ENCODE data around the gene CITED4. TPM values are rescaled to one million over a fixed set of nuclear protein-coding genes. Genes with fewer than 3 reads are reported as not detected.
A peak's percentile ranks its signal among the peaks of the same experiment; 100 is the strongest.

CITED4 gene
- total and polyA plus RNA-seq, 2 donors (not counting 1 experiment from before 2014, with no cell fraction given) = 0.20 to 1.7 TPM

DNA sequence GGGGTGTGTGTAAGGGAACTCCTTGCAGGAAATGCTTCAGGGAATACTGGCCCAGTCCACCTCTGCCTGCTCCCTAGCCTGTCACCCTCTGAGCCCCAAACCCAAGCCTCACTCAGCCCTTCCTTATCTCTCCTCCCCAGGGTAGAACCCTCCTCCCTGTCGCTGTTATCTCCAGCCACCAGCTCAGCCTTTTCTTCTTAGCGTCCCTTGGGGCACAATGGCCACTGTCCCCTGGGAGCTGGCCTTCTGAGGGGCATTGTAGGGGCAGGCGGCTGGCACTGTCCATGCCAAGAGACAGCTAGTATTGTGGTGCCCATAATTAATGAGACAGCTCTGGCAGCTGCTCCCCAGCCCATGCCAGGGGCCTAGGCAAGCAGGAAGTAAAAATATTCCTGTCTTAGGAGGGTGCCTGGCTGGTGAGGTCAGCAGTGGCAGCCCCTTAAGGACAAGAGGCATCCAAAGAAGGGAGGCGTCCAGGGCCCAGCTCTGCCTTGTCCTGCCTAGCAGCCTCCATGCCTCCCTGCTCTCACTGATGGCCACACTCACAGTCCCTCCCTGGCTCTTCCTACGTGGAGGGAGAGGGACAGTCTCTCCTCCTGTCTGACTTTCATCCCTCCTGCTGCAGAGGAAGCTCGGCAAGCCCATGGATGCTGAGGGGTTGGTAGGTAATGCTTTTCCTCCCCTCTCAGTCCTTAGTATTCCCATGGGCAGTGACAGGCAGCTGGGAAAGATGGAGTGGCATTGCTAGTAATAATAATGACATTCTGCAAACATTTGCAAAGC lies 41.1 kb downstream of the CITED4 start:
- Histone ChIP-seq H3K27me3 (ENCODE audit: control insufficient read depth, insufficient read depth, low read length) (peaks cover 9% of the 10 kb centered on the region), H3K9me3 (ENCODE audit: control insufficient read depth, insufficient read depth, low read depth, low read length) (no peaks in the 10 kb centered on the region), H3K4me3 (replicated peaks in 1 of 4; ENCODE audit: control extremely low read depth in 1 of 4, insufficient read depth in 1 of 4, low read depth in 3 of 4, low read length in 4 of 4) (no peak overlapping the region), H3K4me1 (ENCODE audit: control insufficient read depth, extremely low read depth, insufficient read depth, low read length) (no peaks in the 10 kb centered on the region), H2AFZ (ENCODE audit: low read length) (no peak overlapping the region), H3K79me2 (ENCODE audit: control insufficient read depth, insufficient read depth, low read length) (no peaks in the 10 kb centered on the region), H3K9ac (ENCODE audit: insufficient read depth, low read length) (no peak overlapping the region), H3K4me2 (ENCODE audit: extremely low read depth, insufficient read depth, low read length) (no peak overlapping the region), H3K36me3 (ENCODE audit: control insufficient read depth, insufficient read depth, low read length) (no peaks in the 10 kb centered on the region), H3K27ac (ENCODE audit: insufficient read depth, low read length) (no peak overlapping the region), H4K20me1 (ENCODE audit: control insufficient read depth, extremely low read depth, insufficient read depth, low read length) (no peaks in the 10 kb centered on the region)
- TF ChIP-seq CTCF (conservative IDR thresholded peaks at IDR 0.05 in 1 of 2, IDR thresholded peaks at IDR 0.05 in 1 of 2; ENCODE audit: low read depth in 1 of 2, low read length in 2 of 2) = no peak
- TF ChIP-seq EZH2 (IDR thresholded peaks at IDR 0.05; ENCODE audit: low read length, missing control alignments) = no peak
- DNase-seq (ENCODE audit: low read depth in 2 of 2) = no peak

DNA sequence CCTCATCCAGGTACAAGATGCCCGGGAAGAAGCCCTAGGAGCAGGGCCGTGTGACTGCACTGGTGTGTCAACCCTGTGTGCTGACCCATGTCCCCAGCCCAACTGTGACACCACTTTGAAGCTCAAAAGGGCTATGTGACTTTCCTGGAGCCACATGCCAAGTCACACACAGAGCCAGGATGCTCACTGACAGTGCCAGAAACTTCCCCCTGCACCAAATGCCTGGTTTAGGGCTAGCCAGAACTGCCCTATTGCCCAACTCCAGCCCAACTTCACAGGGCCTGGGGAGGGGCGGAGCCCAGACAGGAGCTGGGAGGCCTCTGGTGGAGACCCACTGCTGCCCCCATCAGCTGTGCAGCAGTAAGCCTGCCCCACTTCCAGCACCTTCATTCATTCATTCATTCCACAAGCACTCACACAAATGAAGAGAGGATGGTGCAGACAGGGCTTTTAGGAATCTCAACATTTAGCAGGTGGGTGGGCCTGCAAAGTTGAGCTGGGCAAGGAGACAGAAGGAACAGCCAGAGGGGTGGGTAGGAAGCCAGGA lies 41.8 kb downstream of the CITED4 start:
- no peaks in the 10 kb centered on the region for H3K79me2 ChIP-seq (ENCODE audit: control insufficient read depth, insufficient read depth, low read length)
- DNase-seq (ENCODE audit: low read depth in 2 of 2) = no peak
- H3K4me3 ChIP-seq (replicated peaks in 1 of 4; ENCODE audit: control extremely low read depth in 1 of 4, insufficient read depth in 1 of 4, low read depth in 3 of 4, low read length in 4 of 4) = no peak overlapping the region
- no peaks in the 10 kb centered on the region for H4K20me1 ChIP-seq (ENCODE audit: control insufficient read depth, extremely low read depth, insufficient read depth, low read length)
- H3K27ac ChIP-seq (ENCODE audit: insufficient read depth, low read length) = no peak overlapping the region
- no peak overlapping the region for H3K4me2 ChIP-seq (ENCODE audit: extremely low read depth, insufficient read depth, low read length)
- H3K27me3 ChIP-seq (ENCODE audit: control insufficient read depth, insufficient read depth, low read length) = peaks cover 9% of the 10 kb centered on the region
- H2AFZ ChIP-seq (ENCODE audit: low read length) = no peak overlapping the region
- H3K4me1 ChIP-seq (ENCODE audit: control insufficient read depth, extremely low read depth, insufficient read depth, low read length) = no peaks in the 10 kb centered on the region
- TF ChIP-seq CTCF (conservative IDR thresholded peaks at IDR 0.05 in 1 of 2, IDR thresholded peaks at IDR 0.05 in 1 of 2; ENCODE audit: low read depth in 1 of 2, low read length in 2 of 2) (peak in 1 of 2 donors; percentile 9), EZH2 (IDR thresholded peaks at IDR 0.05; ENCODE audit: low read length, missing control alignments) (no peak)
- no peaks in the 10 kb centered on the region for H3K36me3 ChIP-seq (ENCODE audit: control insufficient read depth, insufficient read depth, low read length)
- no peaks in the 10 kb centered on the region for H3K9me3 ChIP-seq (ENCODE audit: control insufficient read depth, insufficient read depth, low read depth, low read length)
- H3K9ac ChIP-seq (ENCODE audit: insufficient read depth, low read length) = no peak overlapping the region

- H3K4me3 ChIP-seq (replicated peaks in 1 of 4; ENCODE audit: control extremely low read depth in 1 of 4, insufficient read depth in 1 of 4, low read depth in 3 of 4, low read length in 4 of 4) = no peak overlapping the region
- H3K36me3 ChIP-seq (ENCODE audit: control insufficient read depth, insufficient read depth, low read length) = no peaks in the 10 kb centered on the region
- H3K9me3 ChIP-seq (ENCODE audit: control insufficient read depth, insufficient read depth, low read depth, low read length) = no peaks in the 10 kb centered on the region
- H3K9ac ChIP-seq (ENCODE audit: insufficient read depth, low read length) = no peak overlapping the region
- H3K4me2 ChIP-seq (ENCODE audit: extremely low read depth, insufficient read depth, low read length) = no peak overlapping the region
- H3K27me3 ChIP-seq (ENCODE audit: control insufficient read depth, insufficient read depth, low read length) = peaks cover 9% of the 10 kb centered on the region
- H3K27ac ChIP-seq (ENCODE audit: insufficient read depth, low read length) = no peak overlapping the region
- TF ChIP-seq EZH2 (IDR thresholded peaks at IDR 0.05; ENCODE audit: low read length, missing control alignments) = no peak
- TF ChIP-seq CTCF (conservative IDR thresholded peaks at IDR 0.05 in 1 of 2, IDR thresholded peaks at IDR 0.05 in 1 of 2; ENCODE audit: low read depth in 1 of 2, low read length in 2 of 2) = no peak
- no peak for DNase-seq (ENCODE audit: low read depth in 2 of 2)
- no peaks in the 10 kb centered on the region for H3K4me1 ChIP-seq (ENCODE audit: control insufficient read depth, extremely low read depth, insufficient read depth, low read length)
- no peaks in the 10 kb centered on the region for H4K20me1 ChIP-seq (ENCODE audit: control insufficient read depth, extremely low read depth, insufficient read depth, low read length)
- no peaks in the 10 kb centered on the region for H3K79me2 ChIP-seq (ENCODE audit: control insufficient read depth, insufficient read depth, low read length)
- H2AFZ ChIP-seq (ENCODE audit: low read length) = no peak overlapping the region
Observed at GRCh38 chr1:40819101-40819500, 43.1 kb downstream of the CITED4 start.

Measured in fibroblast of lung (primary cell).